SK-N-SH (cell line): ENCODE results near the gene KCNK5. TPM values are rescaled to one million over a fixed set of nuclear protein-coding genes. Genes with fewer than 3 reads are reported as not detected.

ENCODE experiments used
- CTCF ChIA-PET: fragments of 300-600, 350-600 bp; formaldehyde crosslinking; extraction: SDS; loops from one replicate; lab custom pipeline; 2021; lab: Yijun Ruan, JAX
- POLR2A ChIA-PET: fragments of 350-600 bp; sonication (Branson Sonifier 250); formaldehyde crosslinking; extraction: SDS; loops from one replicate; lab custom pipeline; 2020; ENCODE audit warnings: antibody characterized with exemption, inconsistent platforms; lab: Yijun Ruan, JAX
- DNase-seq: peaks from one replicate; pipeline ENCODE4 v3.0.0; 2012
- H2AFZ ChIP-seq: fragments of 200-600 bp; sonication (generic); 2 replicates; pipeline ENCODE4 v1.8.1; 2016; ENCODE audit warnings: antibody characterized with exemption, mild to moderate bottlenecking, low read depth
- H3F3A ChIP-seq: fragments of 200-600 bp; sonication (generic); replicated peaks from 2 replicates; pipeline ENCODE3; 2016; ENCODE audit warnings: antibody characterized with exemption, mild to moderate bottlenecking; ENCODE audit not compliant: insufficient read depth
- H3K27ac ChIP-seq, 2 experiments: fragments of 200-500 bp in 1 of 2; fragments of 200-600 bp in 1 of 2; sonication (Bioruptor generic) in 1 of 2; sonication (generic), shearing (Covaris generic) in 1 of 2; 2 replicates each; pipeline versions ENCODE4 v1.5.1 to v1.6.1; 2014 to 2016; ENCODE audit warnings: low read depth in 2 of 2, inconsistent platforms in 1 of 2, low read length in 1 of 2, mild to moderate bottlenecking in 1 of 2, mixed read lengths in 1 of 2
- H3K27me3 ChIP-seq: fragments of 200-600 bp; sonication (generic), shearing (Covaris generic); 2 replicates; pipeline ENCODE4 v1.6.1; 2016; ENCODE audit warnings: mixed run types; ENCODE audit not compliant: insufficient read depth
- H3K36me3 ChIP-seq, 2 experiments: fragments of 200-500 bp in 1 of 2; fragments of 200-600 bp in 1 of 2; sonication (Bioruptor generic) in 1 of 2; sonication (generic) in 1 of 2; replicated peaks in 1 of 2; 2 replicates each; pipeline versions ENCODE3 to v1.5.1; 2014 to 2016; ENCODE audit warnings: low read length in 1 of 2, mild to moderate bottlenecking in 1 of 2; ENCODE audit not compliant: insufficient read depth in 2 of 2, control insufficient read depth in 1 of 2
- H3K4me1 ChIP-seq, 2 experiments: fragments of 200-500 bp in 1 of 2; fragments of 200-600 bp in 1 of 2; sonication (Bioruptor generic) in 1 of 2; sonication (generic), shearing (Covaris generic) in 1 of 2; 2 replicates each; pipeline versions ENCODE4 v1.5.1 to v1.6.1; 2014 to 2016; ENCODE audit warnings: low read depth in 1 of 2, low read length in 1 of 2, mixed run types in 1 of 2; ENCODE audit not compliant: insufficient read depth in 2 of 2, control insufficient read depth in 1 of 2
- H3K4me2 ChIP-seq: fragments of 200-600 bp; sonication (generic), shearing (Covaris generic); 2 replicates; pipeline ENCODE4 v1.6.1; 2017; ENCODE audit warnings: mixed run types
- H3K4me3 ChIP-seq, 2 experiments: fragments of 200-500 bp in 1 of 2; fragments of 200-600 bp in 1 of 2; sonication (Bioruptor generic) in 1 of 2; sonication (generic), shearing (Covaris generic) in 1 of 2; 2 replicates each; pipeline versions ENCODE4 v1.5.1 to v1.8.1; 2014 to 2016; ENCODE audit warnings: low read depth in 2 of 2, inconsistent platforms in 1 of 2, low read length in 1 of 2, mild to moderate bottlenecking in 1 of 2, mixed read lengths in 1 of 2, moderate library complexity in 1 of 2
- H3K79me2 ChIP-seq: fragments of 200-600 bp; sonication (generic); 2 replicates; pipeline ENCODE4 v1.8.1; 2017; ENCODE audit warnings: mild to moderate bottlenecking; ENCODE audit not compliant: insufficient read depth
- H3K9ac ChIP-seq: fragments of 200-600 bp; sonication (generic); 2 replicates; pipeline ENCODE4 v1.6.1; 2017; ENCODE audit warnings: mixed run types
- H3K9me2 ChIP-seq: fragments of 200-600 bp; sonication (generic); 2 replicates; pipeline ENCODE4 v1.6.1; 2017; ENCODE audit warnings: mixed run types
- H3K9me3 ChIP-seq: fragments of 200-600 bp; sonication (generic); 2 replicates; pipeline ENCODE4 v1.6.1; 2017; ENCODE audit warnings: mixed run types, mild to moderate bottlenecking, moderate library complexity
- H4K20me1 ChIP-seq: fragments of 200-600 bp; sonication (generic); 2 replicates; pipeline ENCODE4 v1.6.1; 2017; ENCODE audit warnings: mild to moderate bottlenecking, mixed run types; ENCODE audit not compliant: insufficient read depth
- EP300 ChIP-seq, 2 experiments: IDR thresholded peaks; 2 replicates each; pipeline versions ENCODE4 v1.4.0 to v1.6.1; 2012; ENCODE audit warnings: borderline replicate concordance in 1 of 2, low read depth in 1 of 2, low read length in 1 of 2
- FOXM1 ChIP-seq: IDR thresholded peaks from 2 replicates; pipeline ENCODE4 v1.4.0; 2012; ENCODE audit warnings: low read depth, mild to moderate bottlenecking
- GABPA ChIP-seq: IDR thresholded peaks from 2 replicates; pipeline ENCODE4 v1.4.0; 2012; ENCODE audit warnings: low read depth, mild to moderate bottlenecking
- MEF2A ChIP-seq: IDR thresholded peaks from 2 replicates; pipeline ENCODE4 v1.4.0; 2012; ENCODE audit warnings: low read depth, borderline replicate concordance
- MXI1 ChIP-seq: IDR thresholded peaks from 2 replicates; pipeline ENCODE4 v1.6.1; 2012; ENCODE audit warnings: mild to moderate bottlenecking, low read depth, low read length, improper control_type of control experiment
- NFIC ChIP-seq: IDR thresholded peaks from 2 replicates; pipeline ENCODE4 v1.4.0; 2012; ENCODE audit warnings: borderline replicate concordance
- NRF1 ChIP-seq: IDR thresholded peaks from 2 replicates; pipeline ENCODE4 v1.6.1; 2012; ENCODE audit warnings: low read depth, mild to moderate bottlenecking, low read length
- RFX5 ChIP-seq: IDR thresholded peaks from 2 replicates; pipeline ENCODE4 v1.6.1; 2012; ENCODE audit warnings: mild to moderate bottlenecking, improper control_type of control experiment, low read length
- SMC3 ChIP-seq: IDR thresholded peaks from 2 replicates; pipeline ENCODE4 v1.6.1; 2012; ENCODE audit warnings: low read depth, low read length, improper control_type of control experiment
- TAF1 ChIP-seq: IDR thresholded peaks from 2 replicates; pipeline ENCODE4 v1.6.1; 2012; ENCODE audit warnings: low read depth, mild to moderate bottlenecking, low read length, moderate library complexity, borderline replicate concordance
- USF1 ChIP-seq: IDR thresholded peaks from 2 replicates; pipeline ENCODE4 v1.4.0; 2012; ENCODE audit warnings: low read depth, borderline replicate concordance
- WGBS: methylation state at CpG from one replicate; pipeline ENCODE4 v1.1.6; 2017; ENCODE audit warnings: low lambda C conversion rate; 5-methylcytosine and 5-hydroxymethylcytosine counted together
- polyA plus RNA-seq, 3 experiments: library from polyadenylated mRNA; depleted of rRNA; stranded (reverse); fragments of >200 nt; gene quantifications; 2 replicates each; pipeline ENCODE4 v1.2.3, GENCODE V29; 2012
- TF ChIP-seq, protein P1 (sequence below): IDR thresholded peaks from 2 replicates; pipeline ENCODE4 v1.6.1; 2012; ENCODE audit warnings: mild to moderate bottlenecking, low read depth, low read length, moderate library complexity
- TF ChIP-seq, protein P2 (sequence below): fragments of 200-600 bp; sonication (generic); IDR thresholded peaks from 2 replicates; pipeline ENCODE4 v1.6.1; 2017; ENCODE audit warnings: antibody characterized with exemption, mild to moderate bottlenecking, moderate library complexity

The KCNK5 gene
- polyA plus RNA-seq, 1 of the 3 experiments (the other 2 are of a cell fraction): not detected

- no peak overlapping the region for H3K4me2 ChIP-seq
- DNase-seq: no peak
- H3K79me2 ChIP-seq: no peaks in the 10 kb centered on the region
- no peaks in the 10 kb centered on the region for H3K36me3 ChIP-seq
- H2AFZ ChIP-seq: no peak overlapping the region
- no peaks in the 10 kb centered on the region for H3K4me1 ChIP-seq
- TF ChIP-seq FOXM1 (no peak), EP300 (IDR thresholded peaks at IDR 0.05; ENCODE audit: borderline replicate concordance in 1 of 2, low read depth in 1 of 2, low read length in 1 of 2) (no peak), NRF1 (no peak), SMC3 (no peak), USF1 (no peak), GABPA (no peak), RFX5 (no peak), MEF2A (no peak), TAF1 (no peak), NFIC (no peak)
- TF ChIP-seq, protein P1, sequence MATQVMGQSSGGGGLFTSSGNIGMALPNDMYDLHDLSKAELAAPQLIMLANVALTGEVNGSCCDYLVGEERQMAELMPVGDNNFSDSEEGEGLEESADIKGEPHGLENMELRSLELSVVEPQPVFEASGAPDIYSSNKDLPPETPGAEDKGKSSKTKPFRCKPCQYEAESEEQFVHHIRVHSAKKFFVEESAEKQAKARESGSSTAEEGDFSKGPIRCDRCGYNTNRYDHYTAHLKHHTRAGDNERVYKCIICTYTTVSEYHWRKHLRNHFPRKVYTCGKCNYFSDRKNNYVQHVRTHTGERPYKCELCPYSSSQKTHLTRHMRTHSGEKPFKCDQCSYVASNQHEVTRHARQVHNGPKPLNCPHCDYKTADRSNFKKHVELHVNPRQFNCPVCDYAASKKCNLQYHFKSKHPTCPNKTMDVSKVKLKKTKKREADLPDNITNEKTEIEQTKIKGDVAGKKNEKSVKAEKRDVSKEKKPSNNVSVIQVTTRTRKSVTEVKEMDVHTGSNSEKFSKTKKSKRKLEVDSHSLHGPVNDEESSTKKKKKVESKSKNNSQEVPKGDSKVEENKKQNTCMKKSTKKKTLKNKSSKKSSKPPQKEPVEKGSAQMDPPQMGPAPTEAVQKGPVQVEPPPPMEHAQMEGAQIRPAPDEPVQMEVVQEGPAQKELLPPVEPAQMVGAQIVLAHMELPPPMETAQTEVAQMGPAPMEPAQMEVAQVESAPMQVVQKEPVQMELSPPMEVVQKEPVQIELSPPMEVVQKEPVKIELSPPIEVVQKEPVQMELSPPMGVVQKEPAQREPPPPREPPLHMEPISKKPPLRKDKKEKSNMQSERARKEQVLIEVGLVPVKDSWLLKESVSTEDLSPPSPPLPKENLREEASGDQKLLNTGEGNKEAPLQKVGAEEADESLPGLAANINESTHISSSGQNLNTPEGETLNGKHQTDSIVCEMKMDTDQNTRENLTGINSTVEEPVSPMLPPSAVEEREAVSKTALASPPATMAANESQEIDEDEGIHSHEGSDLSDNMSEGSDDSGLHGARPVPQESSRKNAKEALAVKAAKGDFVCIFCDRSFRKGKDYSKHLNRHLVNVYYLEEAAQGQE: no peak
- no peak overlapping the region for H3K27ac ChIP-seq
- POLR2A ChIA-PET: no interaction called here
- no peaks in the 10 kb centered on the region for H3F3A ChIP-seq
- no peaks in the 10 kb centered on the region for H3K27me3 ChIP-seq
- 36% methylated on average over 1 of the region's 1 CpG for WGBS
- no peaks in the 10 kb centered on the region for H3K9me3 ChIP-seq
- CTCF ChIA-PET: interaction anchor here (0.7 to 1.6 kb wide), 6 partner anchors 11 to 185 kb away, joined by 3 to 6 read pairs (median 3); no protein-coding TSS in a partner anchor
- no peak overlapping the region for H3K9ac ChIP-seq
- no peak overlapping the region for H3K4me3 ChIP-seq
- no peaks in the 10 kb centered on the region for H4K20me1 ChIP-seq
- no peaks in the 10 kb centered on the region for H3K9me2 ChIP-seq
Measured at GRCh38 chr6:39177130-39177529, 52.1 kb downstream of the KCNK5 start.

DNA sequence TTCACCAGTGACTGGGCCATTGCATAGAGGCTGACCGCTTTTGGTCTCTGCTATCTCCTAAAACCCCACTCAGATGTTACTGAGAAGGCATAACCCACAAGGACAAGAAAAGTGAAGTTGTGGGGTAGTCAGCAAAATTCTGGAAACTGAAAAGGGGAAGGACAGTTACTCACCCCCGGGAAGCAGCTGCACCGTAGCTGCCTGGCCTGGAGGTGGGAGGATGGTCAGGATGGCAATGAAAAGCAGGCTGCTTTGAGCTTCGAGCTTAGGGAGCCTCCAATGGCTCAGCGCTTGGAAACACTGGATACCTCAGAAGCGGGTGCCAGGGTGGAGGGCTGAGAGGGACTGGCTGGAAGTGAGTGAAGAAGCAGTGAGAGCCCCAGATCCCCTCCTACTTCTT, 56.0 kb downstream of the KCNK5 start:
- no peak for DNase-seq
- H3K9me2 ChIP-seq: no peaks in the 10 kb centered on the region
- H3F3A ChIP-seq: no peaks in the 10 kb centered on the region
- H3K9ac ChIP-seq: no peak overlapping the region
- no peak overlapping the region for H3K4me2 ChIP-seq
- no peak overlapping the region for H3K27ac ChIP-seq
- TF ChIP-seq, protein P2, sequence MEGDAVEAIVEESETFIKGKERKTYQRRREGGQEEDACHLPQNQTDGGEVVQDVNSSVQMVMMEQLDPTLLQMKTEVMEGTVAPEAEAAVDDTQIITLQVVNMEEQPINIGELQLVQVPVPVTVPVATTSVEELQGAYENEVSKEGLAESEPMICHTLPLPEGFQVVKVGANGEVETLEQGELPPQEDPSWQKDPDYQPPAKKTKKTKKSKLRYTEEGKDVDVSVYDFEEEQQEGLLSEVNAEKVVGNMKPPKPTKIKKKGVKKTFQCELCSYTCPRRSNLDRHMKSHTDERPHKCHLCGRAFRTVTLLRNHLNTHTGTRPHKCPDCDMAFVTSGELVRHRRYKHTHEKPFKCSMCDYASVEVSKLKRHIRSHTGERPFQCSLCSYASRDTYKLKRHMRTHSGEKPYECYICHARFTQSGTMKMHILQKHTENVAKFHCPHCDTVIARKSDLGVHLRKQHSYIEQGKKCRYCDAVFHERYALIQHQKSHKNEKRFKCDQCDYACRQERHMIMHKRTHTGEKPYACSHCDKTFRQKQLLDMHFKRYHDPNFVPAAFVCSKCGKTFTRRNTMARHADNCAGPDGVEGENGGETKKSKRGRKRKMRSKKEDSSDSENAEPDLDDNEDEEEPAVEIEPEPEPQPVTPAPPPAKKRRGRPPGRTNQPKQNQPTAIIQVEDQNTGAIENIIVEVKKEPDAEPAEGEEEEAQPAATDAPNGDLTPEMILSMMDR: no peak
- no peak for TF ChIP-seq MXI1
- TF ChIP-seq, all 33 proteins: peak for 0
- POLR2A ChIA-PET: no interaction called here
- 55% methylated on average over 6 of the region's 6 CpGs for WGBS
- Histone ChIP-seq H3K27me3 (no peaks in the 10 kb centered on the region), H3K4me3 (no peak overlapping the region), H3K9me3 (no peaks in the 10 kb centered on the region), H3K36me3 (no peaks in the 10 kb centered on the region), H4K20me1 (no peaks in the 10 kb centered on the region), H3K4me1 (no peaks in the 10 kb centered on the region; a peak in 1 of 4 replicates), H3K79me2 (no peaks in the 10 kb centered on the region), H2AFZ (no peak overlapping the region)
- CTCF ChIA-PET: interaction anchor here (0.9 to 12.4 kb wide), 3 partner anchors 17 to 301 kb away, joined by 3 to 457 read pairs (median 5); no protein-coding TSS in a partner anchor
